ENCODE results near the gene SNURF. TPM values are rescaled to one million over a fixed set of nuclear protein-coding genes. Genes with fewer than 3 reads are reported as not detected.

Gene SNURF, protein sequence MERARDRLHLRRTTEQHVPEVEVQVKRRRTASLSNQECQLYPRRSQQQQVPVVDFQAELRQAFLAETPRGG
- 4.7 to 11.3 TPM (median 9.3 TPM) in 5 replicates for total RNA-seq (2022; extraction: Qiagen RNA extraction)

DNA sequence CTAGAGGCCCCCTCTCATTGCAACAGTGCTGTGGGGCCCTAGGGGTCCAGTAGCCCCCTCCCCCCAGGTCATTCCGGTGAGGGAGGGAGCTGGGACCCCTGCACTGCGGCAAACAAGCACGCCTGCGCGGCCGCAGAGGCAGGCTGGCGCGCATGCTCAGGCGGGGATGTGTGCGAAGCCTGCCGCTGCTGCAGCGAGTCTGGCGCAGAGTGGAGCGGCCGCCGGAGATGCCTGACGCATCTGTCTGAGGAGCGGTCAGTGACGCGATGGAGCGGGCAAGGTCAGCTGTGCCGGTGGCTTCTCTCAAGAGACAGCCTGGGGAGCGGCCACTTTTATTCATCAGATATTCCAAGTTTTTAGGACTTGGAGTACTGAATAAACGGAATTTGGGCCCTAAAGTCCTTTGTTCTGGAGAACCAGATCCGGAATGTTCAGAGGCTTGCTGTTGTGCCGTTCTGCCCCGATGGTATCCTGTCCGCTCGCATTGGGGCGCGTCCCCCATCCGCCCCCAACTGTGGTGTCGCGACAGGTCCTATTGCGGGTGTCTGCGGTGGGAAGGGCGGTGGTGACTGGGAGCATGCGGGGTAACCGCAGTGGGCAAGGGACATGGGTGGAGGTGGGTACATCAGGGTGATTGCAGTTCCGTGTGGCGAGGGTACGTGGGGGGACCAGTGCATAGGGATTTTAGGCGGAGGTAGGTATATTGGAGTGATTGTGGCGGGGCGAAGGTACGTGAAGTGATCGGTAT lies at the start of gene SNURF, which contains the start of gene SNRPN:
TSS of gene SNURF (plus strand) at position 205 of the 748 bp plus-strand sequence. CDS start at position 267, 62 bp downstream.
TSS of gene SNRPN (plus strand) at position 205 of the 748 bp plus-strand sequence. CDS start 19,467 bp downstream, outside the sequence.

Other genes with a start within 250 kb of the SNURF start
- gene SNRPN, start within 50 bp of the SNURF start, total RNA-seq (2022; extraction: Qiagen RNA extraction): 98.1 to 103 TPM (median 102 TPM) in 5 replicates

All from A549 treated with AZD2906 at 1 μM for 4 hours (cell line).